Spleen (tissue), 7 donors: ENCODE results near the gene EGFLAM.

ENCODE experiments used
- CTCF ChIP-seq, 11 experiments: fragments of 200-600 bp in 7 of 11; fragments of 450-650 bp in 4 of 11; sonication (generic) in 4 of 11; IDR thresholded peaks in 8 of 11; conservative IDR thresholded peaks in 3 of 11; 1 replicate in 7 of 11; 2 replicates in 4 of 11; pipeline versions ENCODE4 v1.4.0 to v1.8.0; 2016 to 2021; ENCODE audit warnings: antibody characterized with exemption in 11 of 11, inconsistent platforms in 4 of 11, mild to moderate bottlenecking in 1 of 11
- POLR2AphosphoS5 ChIP-seq, 3 donors: sonication (generic); formaldehyde crosslinking; IDR thresholded peaks; one replicate each; pipeline ENCODE4 v1.5.1; 2017; ENCODE audit warnings: antibody characterized with exemption in 3 of 3
- donor health status: DM: no; HTN: no; CAD: no; lungs with moderate emphysema.
- donor health status: DM: no; HTN: no; CAD: no.
- donor health status: DM: no; HTN: no; CAD: no.

- TF ChIP-seq CTCF (IDR thresholded peaks at IDR 0.05 in 8 of 11, conservative IDR thresholded peaks at IDR 0.05 in 3 of 11): no peak
- peak in 1 of 3 donors; percentile 34 for TF ChIP-seq POLR2AphosphoS5 (IDR thresholded peaks at IDR 0.05)
Measured at GRCh38 chr5:38453506-38453905, 195.1 kb downstream of the EGFLAM start.
